KMS-11 (cell line): ENCODE measurements around the gene CCND2.

Source experiments
- H2AFZ ChIP-seq: fragments of 200-600 bp; sonication (generic); 2 replicates; pipeline ENCODE4 v1.6.1; 2016; ENCODE audit warnings: antibody characterized with exemption, mixed run types, low read depth
- H3K27ac ChIP-seq: fragments of 200-600 bp; sonication (generic); 2 replicates; pipeline ENCODE4 v1.6.1; 2016; ENCODE audit warnings: mild to moderate bottlenecking, mixed run types
- H3K27me3 ChIP-seq: fragments of 200-600 bp; sonication (generic); 2 replicates; pipeline ENCODE4 v1.6.1; 2017; ENCODE audit warnings: mild to moderate bottlenecking, low read depth, mixed run types, moderate library complexity; ENCODE audit not compliant: insufficient read depth
- H3K36me3 ChIP-seq: fragments of 200-600 bp; sonication (generic); 2 replicates; pipeline ENCODE4 v1.6.1; 2017; ENCODE audit warnings: mild to moderate bottlenecking, mixed run types; ENCODE audit not compliant: insufficient read depth
- H3K4me1 ChIP-seq: fragments of 200-600 bp; sonication (generic); 2 replicates; pipeline ENCODE4 v1.6.1; 2016; ENCODE audit warnings: mild to moderate bottlenecking, low read depth, mixed run types; ENCODE audit not compliant: poor library complexity, severe bottlenecking
- H3K4me2 ChIP-seq: fragments of 200-600 bp; sonication (generic); 2 replicates; pipeline ENCODE4 v1.7.0; 2016; ENCODE audit warnings: mild to moderate bottlenecking, mixed run types
- H3K4me3 ChIP-seq: fragments of 200-600 bp; sonication (generic); IDR thresholded peaks from 2 replicates; pipeline ENCODE4 v1.6.1; 2017; ENCODE audit warnings: low read depth, low read length, mixed read lengths; ENCODE audit not compliant: insufficient read depth
- H3K79me2 ChIP-seq: fragments of 200-600 bp; sonication (generic); 2 replicates; pipeline ENCODE4 v1.6.1; 2016; ENCODE audit warnings: low read depth, mixed run types; ENCODE audit not compliant: insufficient read depth
- H3K9ac ChIP-seq: fragments of 200-600 bp; sonication (generic); 2 replicates; pipeline ENCODE4 v1.6.1; 2016; ENCODE audit warnings: mild to moderate bottlenecking, mixed run types
- H4K20me1 ChIP-seq: fragments of 200-600 bp; sonication (generic); 2 replicates; pipeline ENCODE4 v1.6.1; 2016; ENCODE audit warnings: mild to moderate bottlenecking, mixed run types; ENCODE audit not compliant: insufficient read depth
- TF ChIP-seq, protein P1 (sequence below): fragments of 200-600 bp; sonication (generic); conservative IDR thresholded peaks from 2 replicates; pipeline ENCODE4 v1.6.1; 2017; ENCODE audit warnings: low read depth, mild to moderate bottlenecking, antibody characterized with exemption, low read length, moderate library complexity, mixed read lengths

CCND2 gene

DNA sequence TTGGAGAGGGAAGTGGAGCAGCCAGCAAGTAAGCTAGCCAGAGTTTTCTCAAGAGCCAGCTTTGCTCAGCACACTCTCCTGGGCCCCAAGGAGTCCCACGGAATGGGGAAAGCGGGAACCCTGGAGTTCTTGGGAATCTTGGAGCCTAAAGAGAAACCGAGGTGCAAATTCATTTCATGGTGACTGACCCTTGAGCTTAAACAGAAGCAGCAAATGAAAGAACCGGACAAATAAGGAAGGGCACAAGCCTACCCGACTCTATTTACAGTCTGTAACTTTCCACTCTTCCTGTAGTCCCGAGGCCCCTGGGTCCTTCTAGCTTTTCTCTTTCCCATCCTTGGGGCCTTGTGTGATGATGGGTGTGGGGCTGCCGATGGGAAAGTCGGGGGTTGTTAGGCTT is 29.3 kb downstream of the CCND2 start:
- peaks cover 5% of the 10 kb centered on the region for H3K4me1 ChIP-seq
- no peak overlapping the region for H3K4me2 ChIP-seq
- peaks cover 11% of the 10 kb centered on the region; the same call in 1 of the 2 replicates for H3K79me2 ChIP-seq
- H2AFZ ChIP-seq: no peak overlapping the region
- H3K36me3 ChIP-seq: peaks cover 23% of the 10 kb centered on the region; the same call in 1 of the 2 replicates
- no peak overlapping the region for H3K9ac ChIP-seq
- H3K27me3 ChIP-seq: no peaks in the 10 kb centered on the region
- peaks cover 21% of the 10 kb centered on the region; the same call in 1 of the 2 replicates for H4K20me1 ChIP-seq
- no peak overlapping the region for H3K4me3 ChIP-seq
- H3K27ac ChIP-seq: no peak overlapping the region
- TF ChIP-seq, protein P1, sequence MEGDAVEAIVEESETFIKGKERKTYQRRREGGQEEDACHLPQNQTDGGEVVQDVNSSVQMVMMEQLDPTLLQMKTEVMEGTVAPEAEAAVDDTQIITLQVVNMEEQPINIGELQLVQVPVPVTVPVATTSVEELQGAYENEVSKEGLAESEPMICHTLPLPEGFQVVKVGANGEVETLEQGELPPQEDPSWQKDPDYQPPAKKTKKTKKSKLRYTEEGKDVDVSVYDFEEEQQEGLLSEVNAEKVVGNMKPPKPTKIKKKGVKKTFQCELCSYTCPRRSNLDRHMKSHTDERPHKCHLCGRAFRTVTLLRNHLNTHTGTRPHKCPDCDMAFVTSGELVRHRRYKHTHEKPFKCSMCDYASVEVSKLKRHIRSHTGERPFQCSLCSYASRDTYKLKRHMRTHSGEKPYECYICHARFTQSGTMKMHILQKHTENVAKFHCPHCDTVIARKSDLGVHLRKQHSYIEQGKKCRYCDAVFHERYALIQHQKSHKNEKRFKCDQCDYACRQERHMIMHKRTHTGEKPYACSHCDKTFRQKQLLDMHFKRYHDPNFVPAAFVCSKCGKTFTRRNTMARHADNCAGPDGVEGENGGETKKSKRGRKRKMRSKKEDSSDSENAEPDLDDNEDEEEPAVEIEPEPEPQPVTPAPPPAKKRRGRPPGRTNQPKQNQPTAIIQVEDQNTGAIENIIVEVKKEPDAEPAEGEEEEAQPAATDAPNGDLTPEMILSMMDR: no peak

DNA sequence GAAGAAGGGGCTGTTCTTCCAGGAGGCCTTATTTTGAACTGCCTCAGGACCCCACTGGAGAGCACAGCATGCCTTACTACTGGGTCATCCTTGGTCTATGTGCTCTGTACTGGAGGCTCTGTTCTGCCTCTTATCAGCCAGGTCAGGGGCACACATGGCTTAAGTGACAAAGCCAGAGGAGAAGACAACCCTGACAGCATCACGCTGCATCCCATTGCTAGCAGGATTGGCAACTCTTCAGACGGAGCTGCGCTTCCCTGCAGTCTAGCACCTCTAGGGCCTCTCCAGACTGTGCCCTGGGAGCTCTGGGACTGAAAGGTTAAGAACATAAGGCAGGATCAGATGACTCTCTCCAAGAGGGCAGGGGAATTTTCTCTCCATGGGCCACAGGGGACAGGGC is 30.2 kb downstream of the CCND2 start:
- Histone ChIP-seq H3K27me3 (no peaks in the 10 kb centered on the region), H3K36me3 (peaks cover 23% of the 10 kb centered on the region; the same call in 1 of the 2 replicates), H4K20me1 (peaks cover 21% of the 10 kb centered on the region; the same call in 1 of the 2 replicates), H3K4me3 (no peak overlapping the region), H3K79me2 (peaks cover 5% of the 10 kb centered on the region; the same call in 1 of the 2 replicates), H3K4me2 (no peak overlapping the region), H3K9ac (no peak overlapping the region), H2AFZ (no peak overlapping the region), H3K27ac (no peak overlapping the region), H3K4me1 (peaks cover 5% of the 10 kb centered on the region)
- TF ChIP-seq, protein P1: no peak

DNA sequence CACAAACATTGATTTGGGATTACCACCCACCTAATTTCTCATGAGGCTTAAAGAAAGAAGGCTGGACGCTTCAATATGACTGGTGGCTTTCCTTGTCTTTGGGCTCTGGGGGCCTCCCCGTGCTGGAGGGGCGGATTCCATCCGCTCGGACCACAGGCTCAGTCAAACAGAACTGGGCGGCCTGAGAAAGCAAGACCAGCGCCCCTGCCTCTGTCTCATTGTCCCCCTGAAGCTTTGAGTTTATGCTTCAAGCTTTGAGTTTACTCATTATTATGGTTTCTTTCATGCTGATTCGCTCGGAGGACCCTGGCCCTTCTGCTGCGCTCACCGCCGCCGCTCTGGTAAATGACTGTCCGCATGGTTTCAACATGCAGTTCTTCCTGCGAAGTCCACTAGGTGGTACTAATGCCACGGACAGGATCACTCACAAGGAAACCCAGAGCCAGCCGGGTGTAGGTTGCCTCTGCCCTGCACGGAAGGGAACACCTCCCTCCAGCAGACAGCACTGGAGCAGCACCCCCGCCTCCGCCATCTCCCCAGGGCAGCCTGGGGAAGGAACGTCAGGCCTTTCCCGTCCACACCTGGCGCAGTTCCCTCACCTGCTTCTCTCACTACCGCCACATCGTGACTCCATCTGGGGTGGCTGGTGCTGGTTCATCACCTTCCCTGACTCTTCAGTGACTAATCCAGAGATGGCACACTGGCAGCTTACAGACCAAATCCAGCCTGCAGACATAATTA is 34.2 kb downstream of the CCND2 start:
- H4K20me1 ChIP-seq: no peaks in the 10 kb centered on the region
- no peak overlapping the region for H3K27ac ChIP-seq
- H3K27me3 ChIP-seq: no peaks in the 10 kb centered on the region
- H3K4me2 ChIP-seq: no peak overlapping the region
- H3K4me1 ChIP-seq: peaks cover 38% of the 10 kb centered on the region
- H3K79me2 ChIP-seq: no peaks in the 10 kb centered on the region
- no peak overlapping the region for H3K4me3 ChIP-seq
- 0 out of 2 replicates have a peak, but pooled peaks cover 4% of the 10 kb centered on the region for H3K36me3 ChIP-seq
- H2AFZ ChIP-seq: no peak overlapping the region
- TF ChIP-seq, protein P1: no peak
- H3K9ac ChIP-seq: no peak overlapping the region

DNA sequence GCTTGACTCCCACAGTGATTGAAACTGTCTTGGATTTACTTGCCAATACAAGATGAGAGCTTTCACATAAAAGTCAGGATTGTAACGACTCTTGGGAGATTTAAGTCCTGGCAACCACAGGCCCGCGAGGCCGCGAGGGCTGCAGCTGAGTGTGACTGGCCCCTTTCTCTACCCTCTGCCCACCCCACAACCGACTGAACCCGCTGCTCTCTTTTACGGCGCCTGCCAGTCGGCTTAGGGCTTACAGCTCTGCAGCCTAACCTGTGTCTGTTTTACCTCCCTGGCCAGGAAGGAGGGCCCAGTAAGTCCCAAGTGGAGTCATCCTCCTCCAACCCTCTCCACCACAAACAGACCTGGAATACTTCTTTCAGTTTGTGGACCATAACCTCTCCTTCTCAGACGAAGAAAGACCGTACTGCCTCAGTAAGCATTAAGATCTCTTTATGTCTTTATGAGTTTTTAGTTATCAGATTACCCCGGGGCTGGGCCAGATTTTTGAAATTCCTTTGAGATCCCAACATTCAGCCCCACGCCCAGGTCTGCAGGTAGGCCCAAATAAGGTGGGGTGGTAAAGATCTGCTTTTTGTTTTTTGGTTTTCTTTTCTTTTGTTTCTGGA is 34.9 kb downstream of the CCND2 start:
- Histone ChIP-seq H3K9ac (no peak overlapping the region), H3K27ac (no peak overlapping the region), H3K4me2 (no peak overlapping the region), H3K36me3 (0 out of 2 replicates have a peak, but pooled peaks cover 4% of the 10 kb centered on the region), H3K4me1 (peaks cover 44% of the 10 kb centered on the region), H2AFZ (no peak overlapping the region), H3K79me2 (no peaks in the 10 kb centered on the region), H3K4me3 (no peak overlapping the region), H3K27me3 (no peaks in the 10 kb centered on the region), H4K20me1 (no peaks in the 10 kb centered on the region)
- TF ChIP-seq, protein P1: no peak
